COR-L47 (cell line): ENCODE measurements around the gene FREM1.

Experiments used
- DNase-seq: peaks from one replicate; lab custom pipeline; 2025; lab: John Stamatoyannopoulos, UW

Gene FREM1

DNA sequence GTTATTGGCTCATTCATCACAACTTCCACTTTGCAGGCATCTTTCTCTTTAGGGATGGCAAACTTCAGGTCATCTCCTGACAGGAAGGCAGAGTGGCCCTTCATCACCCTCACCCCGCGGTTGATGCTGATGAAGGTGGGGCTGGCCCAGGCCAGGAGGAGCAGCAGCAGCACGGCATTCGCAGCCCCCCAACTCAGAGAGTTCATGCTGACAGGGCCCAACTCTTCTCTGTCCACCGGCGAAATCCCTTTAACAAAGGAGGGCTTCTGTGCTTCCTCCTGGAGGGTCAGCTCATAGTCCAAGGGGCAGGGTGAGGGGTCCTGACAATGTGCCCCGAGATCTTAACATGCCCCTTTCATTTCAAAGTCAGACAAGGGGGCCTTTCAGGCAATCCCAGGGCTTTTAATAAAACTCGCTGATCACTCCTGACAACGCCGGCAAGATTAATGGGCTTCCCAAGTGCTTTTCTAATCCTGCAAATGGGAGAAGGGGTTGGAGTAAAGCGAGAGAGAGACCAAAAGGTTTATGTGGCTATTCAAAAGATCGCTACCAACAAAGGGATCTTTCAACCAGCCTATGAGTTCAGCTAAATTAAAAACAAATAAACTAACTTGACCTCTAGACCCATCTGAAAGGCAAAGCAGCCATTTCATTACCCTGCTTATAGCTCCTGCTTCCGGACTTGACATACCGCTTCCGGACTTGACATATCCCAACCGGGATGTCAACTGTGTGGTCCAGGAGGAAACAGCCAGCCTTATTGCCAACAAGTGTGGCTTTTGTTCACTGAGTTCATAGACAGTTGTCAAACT lies 41.2 kb downstream of the FREM1 start:
- DNase-seq: no peak

DNA sequence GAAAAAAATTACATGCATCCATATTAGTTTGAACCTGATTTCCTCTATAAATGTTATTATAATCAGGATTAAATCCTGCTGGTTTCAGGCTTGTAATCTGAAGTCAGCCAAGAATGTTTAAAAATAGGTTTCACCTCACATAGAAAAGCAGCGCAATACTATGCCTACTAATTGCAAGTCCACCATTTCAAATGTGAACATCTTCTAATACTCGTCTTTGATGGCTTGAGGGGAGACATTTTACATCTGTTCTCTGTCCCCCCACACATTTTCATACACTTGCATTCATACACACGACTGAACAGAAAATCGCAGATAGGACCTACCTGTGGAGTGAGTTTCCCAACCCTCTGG lies 41.8 kb downstream of the FREM1 start:
- DNase-seq: no peak

DNA sequence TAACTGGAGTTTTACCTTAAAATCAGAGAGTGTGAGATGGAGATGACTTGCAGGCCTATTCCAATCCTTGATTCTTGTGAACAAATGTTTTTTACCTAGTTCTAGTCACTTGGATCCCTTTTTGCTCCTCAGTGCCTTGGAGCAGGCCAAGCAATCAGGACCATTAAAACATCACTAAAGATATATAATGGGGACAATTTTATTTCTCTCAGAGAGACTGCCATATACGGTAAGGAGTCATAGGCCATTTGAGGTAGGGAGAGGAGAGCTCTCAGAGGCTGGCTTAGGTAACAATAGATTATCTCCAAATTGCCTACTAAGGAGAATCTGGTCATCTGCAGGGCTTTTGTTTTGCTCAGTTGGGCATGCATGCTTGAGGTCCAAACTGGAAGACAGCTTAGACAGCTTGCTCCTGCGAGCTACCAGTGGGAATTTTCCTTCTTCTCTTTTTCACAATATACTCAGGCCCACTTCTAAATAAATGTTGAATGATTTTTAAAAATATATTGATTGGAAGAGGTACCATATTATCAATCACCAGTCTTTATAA lies 44.0 kb downstream of the FREM1 start:
- no peak for DNase-seq

DNA sequence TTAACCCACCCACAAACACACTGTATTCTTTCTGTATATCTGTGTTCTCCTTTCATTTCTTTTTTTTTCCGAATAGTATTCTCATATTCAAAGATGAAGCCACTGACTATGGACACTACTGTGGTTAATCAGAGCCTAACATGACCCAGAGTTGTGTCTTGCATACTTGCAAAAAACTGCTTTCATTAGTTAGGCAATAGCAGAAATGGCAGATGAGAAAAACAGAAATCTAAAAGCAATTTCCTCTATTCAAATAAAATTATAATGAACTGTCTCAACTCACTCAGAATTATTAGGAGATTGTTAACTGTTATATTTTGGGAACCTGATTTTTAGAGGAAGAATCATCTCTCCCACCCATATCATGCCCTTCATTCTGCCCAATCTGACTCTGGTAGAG lies 45.9 kb downstream of the FREM1 start:
- no peak for DNase-seq

DNA sequence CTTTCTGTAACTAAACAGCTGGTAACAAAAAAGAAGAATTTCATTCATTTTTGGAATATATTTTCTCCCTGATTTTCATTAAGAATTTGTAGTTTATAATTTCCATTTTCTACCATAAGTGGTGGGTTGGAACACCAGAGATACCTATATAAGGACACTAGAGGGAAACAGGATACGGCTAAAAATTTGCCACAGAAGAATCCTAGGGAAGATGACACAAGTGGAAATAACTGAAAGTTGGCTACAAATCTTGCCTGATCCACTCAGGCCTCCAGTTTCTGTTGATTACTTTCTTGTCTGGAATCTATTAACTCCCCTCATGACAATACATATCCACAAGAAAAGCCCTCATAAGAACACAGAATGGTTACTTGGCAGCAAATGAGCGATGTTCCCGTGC lies 46.8 kb downstream of the FREM1 start:
- DNase-seq: no peak

DNA sequence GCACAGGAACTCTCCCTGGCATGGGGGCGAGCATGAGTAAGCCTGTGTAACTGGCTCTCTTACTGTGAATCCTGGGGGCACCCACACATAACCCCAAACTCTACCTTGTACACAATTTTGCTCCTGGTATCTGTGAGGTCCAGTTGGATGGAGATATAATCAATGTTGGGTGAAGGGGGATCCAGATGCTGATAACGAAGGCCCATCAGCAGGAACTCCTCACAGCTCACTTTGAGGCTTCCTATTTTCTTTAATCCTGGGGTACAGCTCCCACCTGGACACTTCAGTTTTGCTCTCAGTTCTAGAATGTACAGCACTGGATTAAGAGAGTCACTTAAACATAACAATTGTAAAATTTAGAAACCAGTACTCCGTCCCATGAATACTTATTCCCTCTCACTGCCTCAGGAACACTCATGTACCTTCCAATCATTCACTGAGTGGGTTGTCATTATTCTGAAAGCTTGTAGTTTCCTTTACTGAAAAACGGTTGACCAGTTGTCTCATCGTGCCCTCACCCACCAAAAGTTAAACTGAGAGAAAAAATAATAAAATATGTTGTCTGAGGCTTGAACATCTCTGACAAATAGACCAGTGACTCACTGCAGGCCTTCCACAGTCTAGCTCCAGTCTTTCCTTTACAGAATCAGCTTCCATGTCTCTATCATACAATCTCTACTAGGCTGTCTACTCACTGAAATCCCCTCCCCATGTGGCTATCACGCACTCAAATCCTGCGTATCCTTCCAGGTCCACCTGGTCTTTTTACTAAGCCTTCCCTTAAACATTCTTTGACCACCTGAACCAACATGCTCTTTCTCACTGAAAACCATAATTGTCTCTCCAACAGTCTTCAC lies 52.6 kb downstream of the FREM1 start:
- no peak for DNase-seq

DNA sequence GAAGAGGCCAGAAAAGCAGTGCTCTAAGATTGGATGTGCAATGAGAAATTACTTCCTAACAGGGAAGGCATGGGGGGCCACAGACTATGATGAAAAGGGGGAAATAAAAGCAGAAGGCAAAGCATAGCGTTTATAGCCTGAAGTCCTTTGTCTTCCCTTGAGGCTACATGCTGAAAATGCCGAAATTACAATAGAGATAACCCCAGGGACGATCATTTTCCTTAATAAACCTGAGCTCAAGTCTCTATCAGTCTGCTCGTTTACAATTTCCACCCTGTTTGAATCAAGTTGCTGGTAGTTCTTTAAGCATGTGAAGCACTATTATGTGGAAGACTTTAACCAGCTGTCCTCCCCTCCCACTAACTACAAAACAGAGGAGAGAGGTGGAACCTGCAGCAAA lies 60.4 kb downstream of the FREM1 start:
- no peak for DNase-seq

DNA sequence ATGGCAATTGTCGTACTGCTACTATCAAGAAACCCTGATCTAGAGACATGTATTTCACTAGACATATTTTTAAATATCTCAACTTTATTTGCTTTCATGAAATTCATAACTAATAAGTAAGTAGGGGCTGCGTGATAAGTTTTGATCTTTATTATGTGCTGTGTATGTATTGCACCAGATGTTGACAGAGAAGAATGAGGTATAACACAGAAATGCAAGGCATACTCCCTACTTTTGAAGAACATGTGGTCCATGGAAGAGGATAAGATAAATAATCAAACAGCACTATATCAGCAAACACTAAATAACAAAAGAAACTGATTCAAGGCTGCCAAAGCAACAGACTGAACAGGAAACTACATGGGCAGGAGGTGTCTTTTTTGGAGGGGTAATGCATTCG lies 60.9 kb downstream of the FREM1 start:
- no peak for DNase-seq

DNA sequence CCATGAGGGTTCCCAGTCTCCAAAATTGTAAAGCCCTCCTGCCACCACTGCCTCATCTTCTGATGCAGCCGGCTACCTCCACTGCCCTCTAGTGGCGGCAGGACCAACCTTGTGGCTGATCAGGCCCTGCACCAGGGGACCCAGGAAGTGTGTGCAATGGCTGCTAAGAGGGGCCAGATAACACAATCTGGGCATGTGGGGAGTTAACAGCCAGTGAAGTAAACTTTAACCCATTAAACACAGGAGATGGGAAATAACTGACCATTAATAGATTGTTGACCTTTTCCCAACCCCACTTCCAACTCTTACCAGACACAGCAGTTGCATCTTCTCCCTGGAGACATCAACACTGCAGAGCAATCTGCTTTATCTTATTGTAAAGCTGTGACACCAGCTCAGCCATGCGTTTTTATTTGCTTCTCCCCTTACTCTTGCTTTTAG lies 63.3 kb downstream of the FREM1 start:
- DNase-seq: peak; percentile 50

DNA sequence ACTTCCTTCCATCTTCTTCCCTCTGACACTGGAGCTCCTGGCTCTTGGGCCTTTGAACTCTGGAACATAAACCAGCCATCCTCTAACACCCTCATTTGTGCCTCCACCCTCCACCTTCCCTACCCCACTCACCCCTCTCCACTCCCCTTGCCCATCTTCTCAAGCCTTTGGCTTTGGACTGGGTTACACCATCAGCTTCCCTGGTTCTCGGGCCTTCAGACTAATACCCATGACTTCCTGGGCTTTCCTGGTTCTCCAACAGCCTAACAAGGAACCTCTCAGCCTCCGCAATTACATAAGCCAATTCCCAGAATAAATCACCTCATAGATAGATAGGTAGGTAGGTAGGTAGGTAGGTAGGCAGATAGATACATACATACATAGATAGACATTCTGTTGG lies 67.1 kb downstream of the FREM1 start:
- DNase-seq: no peak

DNA sequence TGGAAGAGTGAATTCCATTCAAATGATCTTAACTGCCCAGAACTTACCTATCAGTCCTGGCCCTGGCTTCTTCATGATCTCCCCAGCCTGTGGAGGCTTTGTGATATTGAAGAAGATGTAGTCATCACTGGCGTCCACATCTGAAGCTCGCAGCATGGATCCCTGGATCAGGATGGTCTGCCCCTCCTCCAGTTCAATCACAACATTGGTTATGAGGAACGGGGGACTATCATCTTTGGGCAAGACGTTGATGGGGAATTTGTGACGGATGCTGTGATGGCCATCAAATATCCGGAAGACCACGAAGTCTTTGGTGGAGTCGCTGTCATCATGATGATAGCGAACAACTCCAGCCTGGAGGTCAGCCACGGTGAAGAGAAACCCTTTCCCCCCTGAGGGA lies 68.0 kb downstream of the FREM1 start:
- no peak for DNase-seq

DNA sequence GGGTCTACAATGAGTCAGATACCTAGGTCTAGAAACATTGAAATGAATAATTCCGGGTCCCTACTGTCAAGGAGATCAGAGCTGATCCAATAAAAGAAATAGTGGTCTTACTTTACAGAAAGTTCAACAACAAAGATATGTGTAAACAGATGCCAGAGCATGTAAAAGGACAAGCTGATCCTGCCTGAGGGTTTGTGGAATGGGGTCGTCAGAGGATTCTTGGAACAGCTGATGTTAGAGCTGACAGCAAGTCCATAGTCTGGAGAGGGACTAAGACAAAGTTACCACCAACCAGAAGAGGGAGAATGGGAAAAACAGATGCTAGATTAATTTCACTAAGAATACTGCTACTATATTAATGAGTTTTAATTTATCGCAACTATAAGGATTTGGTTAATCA lies 71.5 kb downstream of the FREM1 start:
- no peak for DNase-seq

DNA sequence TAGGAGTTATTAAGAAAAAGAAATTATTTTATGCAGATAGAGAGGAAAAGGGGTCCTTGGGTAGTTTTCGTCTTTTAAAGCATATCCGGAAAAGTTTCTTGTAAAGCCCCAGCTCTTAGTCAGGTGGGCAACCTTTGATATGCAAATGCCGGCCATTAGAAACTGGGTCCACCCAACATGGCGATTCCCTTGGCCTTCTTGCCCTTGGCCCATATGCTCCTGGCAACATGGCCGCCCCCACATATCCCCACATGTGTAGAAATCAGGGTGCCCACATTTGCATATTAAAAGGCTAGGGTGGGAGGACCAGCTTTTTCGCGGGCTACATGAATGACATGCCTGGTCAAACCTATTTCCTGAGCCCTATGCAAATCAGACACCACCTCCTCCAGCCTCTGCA lies 73.3 kb downstream of the FREM1 start:
- no peak for DNase-seq

DNA sequence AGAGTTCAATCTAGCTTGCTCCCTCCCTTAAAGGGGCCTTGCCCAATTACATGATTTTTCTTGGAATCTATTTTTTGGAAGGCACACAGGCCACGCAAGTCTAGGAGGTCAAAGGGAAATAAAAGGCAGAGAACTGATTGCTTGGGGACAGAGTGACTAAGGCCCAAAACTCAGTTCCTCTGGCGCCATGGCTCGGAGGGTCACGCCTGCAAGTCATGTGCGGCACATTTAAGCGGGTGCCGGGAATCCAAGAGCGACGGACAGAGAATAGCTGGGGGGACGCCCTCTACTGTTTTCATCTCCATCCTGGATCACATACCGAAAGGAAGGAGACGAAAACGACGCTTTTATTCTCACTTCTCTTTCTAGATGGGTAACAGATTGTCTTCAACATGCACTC lies 78.6 kb downstream of the FREM1 start:
- DNase-seq: no peak

DNA sequence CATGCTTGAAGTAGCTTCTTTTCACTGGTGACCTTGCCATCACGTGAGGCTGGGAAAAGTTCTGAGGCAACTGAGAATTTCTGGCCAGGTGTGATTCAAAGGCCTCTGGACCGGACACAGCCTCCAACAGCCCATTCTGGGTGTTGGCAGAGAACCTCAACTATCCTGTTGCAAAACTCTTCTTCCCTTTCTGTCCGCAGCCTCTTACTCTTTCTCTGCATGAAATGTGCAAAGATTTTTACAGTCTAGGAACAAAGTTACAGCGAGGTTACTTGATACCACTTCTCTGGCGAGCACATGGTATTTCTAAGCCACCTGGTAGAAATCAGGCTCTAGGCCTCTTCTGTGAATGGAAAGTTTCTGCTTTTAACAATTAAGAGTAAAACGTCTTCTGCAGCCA lies 79.2 kb downstream of the FREM1 start:
- DNase-seq: no peak

DNA sequence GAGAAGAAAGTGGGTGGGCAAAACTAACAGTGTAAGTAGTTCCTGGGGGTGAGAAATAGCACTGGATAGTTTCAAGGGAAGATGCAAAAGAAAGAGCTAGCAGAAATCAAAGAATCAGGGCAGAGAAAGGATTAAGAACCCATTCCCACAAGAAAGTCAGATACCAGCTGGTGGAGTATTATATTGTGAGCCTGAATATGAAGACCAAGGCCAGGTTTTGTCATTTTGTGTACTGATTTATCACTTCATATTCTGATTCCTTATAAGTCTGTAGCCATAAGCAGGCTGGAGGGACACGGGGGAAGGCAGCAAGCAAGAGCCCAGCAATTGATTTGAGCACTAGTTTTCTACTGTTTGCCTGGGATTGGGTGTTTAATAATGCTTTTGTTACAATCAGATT lies 80.2 kb downstream of the FREM1 start:
- DNase-seq: no peak

DNA sequence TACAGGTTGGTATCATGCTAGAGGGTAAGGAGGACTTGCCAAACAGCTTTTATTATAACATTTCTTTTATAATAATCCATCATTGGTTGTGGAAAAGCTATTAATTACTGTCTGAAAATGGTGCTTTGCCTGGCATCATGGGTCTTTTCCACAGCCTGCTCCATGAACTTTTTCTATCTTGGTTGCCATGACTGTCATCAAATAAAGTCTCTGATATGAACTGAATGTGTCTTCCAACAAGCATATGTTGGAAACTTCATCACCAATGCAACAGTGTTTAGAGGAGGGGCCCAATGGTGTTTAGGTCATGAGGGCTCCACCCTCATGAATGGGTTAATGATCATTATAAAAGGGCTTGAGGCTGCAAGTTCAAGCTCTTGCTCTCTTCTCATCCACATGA lies 81.0 kb downstream of the FREM1 start:
- no peak for DNase-seq

DNA sequence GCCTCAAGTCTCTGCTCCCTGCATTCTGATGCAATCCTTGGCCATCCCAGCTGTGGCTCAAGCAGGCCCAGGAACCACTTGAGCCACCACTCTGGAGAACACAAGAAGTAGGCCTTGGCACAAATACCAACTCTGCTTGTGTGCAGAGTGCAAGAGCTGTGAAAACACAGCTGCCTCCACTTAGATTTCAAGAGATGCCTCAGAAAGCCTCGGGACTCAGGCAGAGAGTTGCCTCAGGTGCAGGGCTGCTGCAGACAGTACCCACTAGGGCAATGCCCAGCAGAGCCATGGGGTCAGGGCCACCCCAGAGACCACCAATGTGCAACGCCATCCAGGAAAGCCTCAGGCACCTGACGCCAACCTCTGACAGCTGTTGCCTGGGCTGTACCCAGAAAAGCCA lies 82.4 kb downstream of the FREM1 start:
- DNase-seq: no peak

DNA sequence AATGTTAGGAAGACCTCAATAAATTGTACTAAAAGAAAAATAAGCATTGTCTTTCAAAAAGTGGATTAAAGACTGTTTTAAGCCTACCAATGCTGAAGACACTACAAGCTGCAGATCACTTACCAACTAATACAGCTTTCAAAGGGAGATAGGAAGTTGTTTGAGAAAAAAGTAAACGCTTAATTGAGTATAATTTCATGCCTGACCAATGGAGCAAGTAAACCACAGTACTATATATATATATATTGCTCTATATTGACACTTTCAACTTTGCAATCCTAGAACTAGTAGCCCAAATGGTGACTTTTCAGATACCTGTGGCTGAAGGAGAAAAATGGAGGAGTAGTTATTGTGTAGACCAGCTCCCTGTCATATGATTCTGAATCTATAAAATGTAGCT lies 85.7 kb downstream of the FREM1 start:
- DNase-seq: no peak

DNA sequence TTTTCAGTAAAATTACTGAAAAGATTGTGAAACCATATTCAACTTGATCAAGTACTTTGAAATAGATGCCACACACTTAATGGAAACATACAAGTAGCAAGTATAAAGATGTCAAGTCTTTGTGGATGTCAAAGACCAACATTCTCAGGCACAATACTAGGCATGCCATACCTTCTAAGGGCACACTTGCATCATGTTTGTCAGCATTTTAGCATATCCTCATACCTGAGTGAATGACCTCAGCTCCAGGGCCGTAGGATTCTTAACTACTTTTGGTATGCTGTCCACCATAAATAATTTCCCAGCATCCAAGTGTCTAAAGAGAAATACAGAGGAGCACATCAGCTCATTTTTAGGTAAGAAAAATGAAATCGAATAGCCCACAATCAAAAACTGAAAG lies 86.4 kb downstream of the FREM1 start:
- no peak for DNase-seq

DNA sequence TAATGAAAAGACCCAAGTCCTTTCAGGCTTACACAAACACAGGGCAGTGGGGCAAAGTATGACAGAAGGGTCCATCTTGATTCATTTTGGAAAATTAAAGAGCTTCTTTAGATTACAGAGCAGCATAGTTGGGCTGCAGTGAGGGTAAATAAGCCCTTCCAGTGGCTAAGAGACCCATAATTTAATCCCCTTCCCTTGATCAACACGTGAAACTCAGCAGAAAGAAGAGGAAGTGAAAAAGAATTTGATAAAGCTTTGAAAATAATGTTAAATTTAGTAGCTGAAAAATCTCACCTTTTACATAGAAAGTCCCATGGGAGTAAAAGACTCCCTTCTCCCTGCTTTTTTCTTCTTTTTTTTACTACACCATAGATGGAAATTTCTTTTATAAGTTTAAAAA lies 87.6 kb downstream of the FREM1 start:
- DNase-seq: no peak

DNA sequence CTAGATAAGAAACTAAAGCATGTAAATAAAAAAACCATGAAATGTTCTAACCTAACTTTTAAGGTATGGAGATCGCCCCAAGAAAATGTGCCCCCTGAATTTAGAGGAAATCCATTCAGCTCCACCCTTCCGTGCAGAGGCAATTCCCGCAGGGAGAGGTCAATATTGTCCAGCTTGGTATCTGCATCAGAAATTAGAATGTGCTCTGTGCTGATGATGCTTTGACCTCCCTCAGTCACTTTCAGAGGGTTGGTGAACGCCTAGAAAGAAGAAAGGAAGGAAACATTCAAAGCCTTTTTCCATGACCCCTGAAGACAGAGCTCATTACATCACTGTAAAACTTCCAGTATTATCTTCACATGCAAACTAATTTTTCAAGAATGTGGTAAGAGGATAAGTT lies 91.0 kb downstream of the FREM1 start:
- DNase-seq: no peak

DNA sequence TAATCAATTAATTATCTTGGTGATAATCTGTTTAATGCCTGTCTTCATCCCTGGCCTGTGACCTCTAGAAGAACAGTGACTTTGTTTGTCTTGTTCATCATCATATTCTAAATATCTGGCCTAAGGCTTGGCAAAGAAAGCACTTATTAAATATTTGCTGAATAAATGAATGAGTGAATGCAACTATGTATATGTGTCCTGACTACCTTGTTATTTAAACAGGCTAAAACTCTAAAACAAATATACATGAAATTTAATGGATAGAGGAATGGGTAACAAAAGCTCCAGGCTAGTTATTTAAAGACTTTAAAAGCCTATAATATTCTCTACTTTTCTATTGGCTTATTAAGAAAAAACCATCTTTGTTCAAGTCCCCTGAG lies 96.0 kb downstream of the FREM1 start:
- no peak for DNase-seq
